DMS153 treated with DMSO at 0.1 percent for 48 hours (cell line): Measurements from ENCODE around the gene GSG1.

Source experiments
- DNase-seq: peaks from one replicate; lab custom pipeline; 2025; ENCODE audit not compliant: unreplicated experiment; lab: John Stamatoyannopoulos, UW

GSG1 gene

DNA sequence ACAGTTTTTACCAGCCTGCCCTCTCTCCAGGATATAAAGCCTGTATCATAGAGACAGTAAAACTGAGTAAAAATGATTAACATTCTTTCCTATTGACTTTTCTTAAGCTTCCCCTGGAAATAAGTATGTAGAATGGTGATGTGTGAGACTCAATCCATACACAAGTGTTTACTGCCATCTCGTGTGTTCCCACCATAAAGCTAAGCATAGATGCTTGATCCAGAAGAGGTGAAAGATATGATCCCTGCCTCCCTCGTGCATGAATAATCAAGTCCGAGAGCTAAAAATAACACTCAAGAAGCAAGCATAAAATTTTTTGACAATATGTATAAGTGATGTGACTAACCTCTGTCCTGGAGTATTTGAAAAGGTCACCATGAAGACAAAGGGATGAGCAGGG lies 16.9 kb upstream of the GSG1 start:
- no peak for DNase-seq

DNA sequence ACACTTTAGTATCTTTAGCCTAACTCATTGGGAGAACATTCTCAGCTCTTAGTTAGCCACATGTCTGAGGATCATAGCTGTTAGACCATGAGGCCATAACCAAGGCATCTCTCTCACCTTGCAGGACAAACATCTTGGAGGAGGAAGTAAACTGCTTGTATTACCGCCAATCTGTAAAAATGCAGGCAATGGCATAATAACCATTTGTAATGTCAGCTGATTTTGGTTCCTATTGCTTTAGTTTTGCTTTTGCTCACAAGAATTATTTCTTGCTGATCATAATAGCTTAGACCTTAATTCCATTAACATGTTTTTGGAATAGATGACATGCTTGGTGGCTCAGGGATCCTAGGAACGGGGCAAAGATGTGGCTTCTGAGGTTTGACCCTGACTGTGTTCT lies 16.4 kb upstream of the GSG1 start:
- DNase-seq = no peak

DNA sequence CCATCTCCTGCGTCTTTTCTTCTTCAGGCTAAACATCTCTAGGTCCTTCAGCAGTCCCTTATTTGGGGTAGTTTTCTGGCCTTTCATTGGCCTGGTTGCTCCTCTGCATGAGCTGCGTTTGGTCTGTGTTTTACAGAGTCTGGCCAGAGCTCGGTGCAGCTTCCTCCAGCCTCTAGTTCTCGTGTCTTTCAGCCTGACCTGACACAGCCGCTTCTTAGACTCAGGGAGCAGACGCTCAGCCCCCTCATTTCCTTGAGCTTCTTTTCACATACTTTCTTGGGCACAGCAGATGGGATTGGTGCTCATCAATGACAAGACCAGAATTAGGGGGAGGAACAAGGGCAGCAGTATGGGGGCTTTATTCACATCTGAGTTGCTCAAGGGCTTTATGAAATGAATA lies 13.6 kb upstream of the GSG1 start:
- no peak for DNase-seq

DNA sequence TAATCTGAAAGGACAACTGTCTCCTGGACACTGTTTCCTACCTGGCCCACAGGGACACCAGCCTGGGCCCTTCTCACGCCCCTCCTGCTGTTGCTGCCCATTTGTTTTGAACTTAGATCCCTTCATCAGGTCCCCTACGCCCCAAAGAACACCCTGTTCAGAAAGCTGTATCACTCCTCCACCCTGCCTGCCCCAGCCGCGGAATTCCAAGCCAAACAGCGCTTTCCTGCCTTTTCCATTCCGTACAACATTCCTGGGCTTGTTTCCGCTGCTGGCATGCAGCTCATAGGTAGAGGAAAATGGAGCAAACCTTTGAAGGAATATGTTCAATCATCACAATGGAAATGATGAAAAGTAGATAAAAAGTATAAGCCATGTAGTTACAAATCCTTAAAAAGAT lies 12.8 kb upstream of the GSG1 start:
- no peak for DNase-seq

DNA sequence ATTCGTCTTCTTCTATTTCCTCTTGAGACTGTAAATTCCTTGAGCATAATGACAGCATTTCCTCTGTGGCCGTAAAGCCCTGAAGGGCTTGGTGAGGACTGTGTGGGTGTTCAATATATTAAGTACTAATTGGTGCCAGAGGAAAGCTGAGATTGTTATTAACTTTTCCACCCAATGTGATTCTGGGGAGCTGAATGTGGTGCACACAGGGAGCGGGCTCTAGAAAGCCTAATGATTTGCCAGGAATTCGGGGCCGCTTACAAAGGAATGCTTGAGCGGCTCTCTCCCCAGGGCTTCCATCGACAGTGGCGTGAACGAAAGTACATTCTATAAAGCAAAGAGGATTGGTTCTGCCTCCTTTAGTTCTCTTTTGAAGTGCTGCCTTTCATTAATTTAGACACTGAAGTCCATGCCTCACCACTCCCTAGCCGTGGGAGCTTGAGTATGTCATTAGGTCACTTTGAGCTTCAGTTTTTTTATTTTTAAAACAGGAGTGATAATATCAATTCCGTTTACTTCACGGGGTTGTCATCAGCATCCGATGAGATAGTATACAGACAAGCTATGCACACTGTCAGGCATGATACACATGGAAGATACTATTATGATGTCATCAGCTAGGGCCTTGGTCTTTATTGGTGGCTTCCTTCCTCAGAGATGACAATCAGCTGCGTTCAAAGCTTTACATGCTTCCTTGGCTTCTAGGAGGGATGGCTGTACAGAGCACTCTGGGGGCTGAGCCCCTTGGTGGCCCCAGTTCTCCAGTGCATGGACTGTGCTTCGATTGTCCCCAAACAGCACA lies 11.0 kb upstream of the GSG1 start:
- no peak for DNase-seq

DNA sequence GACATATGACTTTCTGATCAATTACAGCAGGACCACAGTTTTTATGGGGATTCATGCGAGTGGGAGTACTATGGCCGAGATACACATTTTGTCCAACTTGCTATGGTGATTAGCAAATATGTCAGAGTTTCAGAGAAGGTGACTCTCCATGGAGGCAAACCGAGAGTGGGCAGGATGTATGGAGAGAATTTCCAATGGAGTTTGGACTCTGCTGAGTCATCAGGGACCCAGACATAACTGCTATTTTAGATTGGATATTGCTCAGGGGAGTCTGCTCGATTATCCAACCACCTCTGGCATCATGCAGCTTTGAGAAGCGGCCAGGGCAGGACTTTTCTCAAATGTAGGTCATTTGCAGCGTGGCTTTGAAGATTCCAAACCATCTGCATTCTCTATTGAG lies 9.5 kb upstream of the GSG1 start:
- DNase-seq = no peak

DNA sequence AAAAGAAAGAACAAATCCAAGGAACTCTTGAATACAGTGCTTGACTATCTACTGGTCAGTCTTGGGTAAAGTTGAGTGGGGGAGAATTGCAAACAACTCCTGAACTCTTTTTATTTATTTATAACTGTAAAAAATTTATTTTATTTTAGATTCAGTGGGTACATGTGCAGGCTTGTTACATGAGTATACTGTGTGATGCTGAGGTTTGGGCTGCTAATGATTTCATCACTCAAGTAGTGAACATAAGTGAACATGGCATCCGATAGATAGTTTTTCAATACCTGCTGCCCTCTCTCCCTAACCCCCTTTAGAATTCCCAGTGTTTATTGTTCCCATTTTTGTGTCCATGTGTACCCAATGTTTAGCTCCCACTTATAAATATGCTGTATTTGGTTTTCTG lies 3.2 kb upstream of the GSG1 start:
- DNase-seq = no peak

DNA sequence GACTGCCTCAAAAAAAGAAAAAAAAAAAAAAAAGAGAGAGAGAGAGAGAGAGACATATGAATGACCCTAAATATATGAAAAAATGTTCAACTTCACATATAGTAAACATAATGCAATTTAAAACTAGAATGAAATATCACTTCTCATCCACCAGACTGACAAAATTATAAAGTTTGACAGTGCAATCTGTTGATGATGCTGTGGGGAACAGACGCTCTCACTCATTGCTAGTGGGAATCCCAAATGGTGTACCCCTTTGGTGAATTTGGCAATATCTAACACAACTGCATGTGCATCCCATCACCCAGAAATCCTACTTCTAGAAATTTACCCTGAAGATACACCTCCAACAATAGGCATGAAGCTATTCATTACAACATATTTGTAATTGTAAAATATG lies 2.3 kb upstream of the GSG1 start:
- DNase-seq = no peak

DNA sequence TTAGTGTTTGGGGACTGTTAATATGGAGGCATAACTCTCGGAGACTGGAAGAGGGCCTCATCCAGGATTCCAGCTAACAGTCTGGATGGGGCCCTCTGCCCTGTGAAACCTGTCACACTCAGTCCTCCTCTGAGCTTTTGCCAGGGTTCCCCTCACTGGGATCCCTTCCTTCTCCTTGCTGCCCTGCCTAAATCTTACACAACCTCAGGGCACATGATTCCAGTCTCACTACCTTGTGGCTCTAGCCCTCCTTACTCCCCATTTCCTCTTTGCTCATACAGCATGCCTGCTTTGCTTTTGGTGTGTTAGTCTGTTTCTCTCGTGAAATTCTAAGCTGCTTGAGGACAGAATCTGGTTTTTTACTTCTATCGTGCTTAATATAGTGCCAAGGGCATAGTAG lies 942 bp upstream of the GSG1 start:
- no peak for DNase-seq

DNA sequence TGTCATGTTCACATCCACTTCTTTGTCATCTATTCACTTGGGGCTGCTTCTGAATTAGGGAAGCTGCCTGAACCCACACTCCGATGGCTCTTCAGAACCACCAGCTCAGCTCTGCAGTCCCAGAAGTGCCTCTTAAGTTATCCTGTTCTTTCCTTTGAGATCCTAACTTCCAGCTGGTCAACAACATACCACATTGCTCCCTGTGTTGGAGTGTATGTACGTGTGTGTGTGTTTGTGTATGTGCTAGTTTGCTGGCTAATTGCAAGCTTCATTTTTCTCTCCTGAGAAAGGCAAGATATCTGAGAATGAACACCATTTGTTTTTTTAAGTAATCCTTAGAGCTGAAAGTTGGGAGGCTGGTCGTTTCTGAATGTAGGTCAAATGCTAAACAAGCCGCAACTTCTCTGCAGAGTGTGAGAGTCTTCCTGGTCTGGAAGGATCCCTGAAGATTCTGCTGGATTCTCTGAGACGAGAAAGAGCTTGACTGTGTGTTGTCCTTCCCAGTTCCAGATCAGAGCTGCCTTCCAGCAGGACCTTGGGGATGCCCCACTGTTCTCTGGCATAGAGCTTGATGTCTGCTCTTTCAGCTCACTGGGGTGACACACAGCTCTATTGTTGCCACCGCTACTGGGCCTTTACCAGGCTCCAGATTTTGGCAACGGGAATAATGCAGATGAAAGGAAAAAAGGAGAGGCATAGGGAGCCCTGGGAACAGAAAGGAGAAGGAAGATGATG lies 839 bp downstream of the GSG1 start:
- DNase-seq = no peak

DNA sequence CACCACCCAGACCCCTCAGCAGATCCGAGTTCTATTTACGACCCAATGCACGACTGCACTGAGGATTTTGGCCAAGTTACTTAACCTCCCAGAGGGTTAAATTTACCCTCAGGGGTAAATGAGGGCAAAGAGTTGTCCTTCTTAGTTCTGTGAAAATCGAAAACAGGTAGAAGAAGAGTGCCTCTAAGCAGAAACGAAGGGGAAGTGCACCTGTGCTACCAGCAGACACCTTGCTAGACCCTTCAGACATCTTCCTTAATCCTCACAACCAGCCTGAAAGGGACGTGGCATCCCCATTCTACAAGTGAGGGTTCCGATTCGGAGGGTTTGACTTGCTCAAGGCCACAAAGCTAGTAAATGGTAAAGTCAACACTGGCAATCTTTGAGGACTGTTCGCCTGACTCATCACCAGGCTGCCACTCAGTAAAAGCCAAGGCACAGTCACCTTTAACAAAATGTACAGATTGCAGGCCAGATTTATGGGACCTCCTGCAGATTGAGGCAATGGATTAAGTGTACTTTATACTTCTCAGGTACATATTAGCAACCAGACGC lies 1.6 kb downstream of the GSG1 start:
- peak; percentile 40 for DNase-seq

DNA sequence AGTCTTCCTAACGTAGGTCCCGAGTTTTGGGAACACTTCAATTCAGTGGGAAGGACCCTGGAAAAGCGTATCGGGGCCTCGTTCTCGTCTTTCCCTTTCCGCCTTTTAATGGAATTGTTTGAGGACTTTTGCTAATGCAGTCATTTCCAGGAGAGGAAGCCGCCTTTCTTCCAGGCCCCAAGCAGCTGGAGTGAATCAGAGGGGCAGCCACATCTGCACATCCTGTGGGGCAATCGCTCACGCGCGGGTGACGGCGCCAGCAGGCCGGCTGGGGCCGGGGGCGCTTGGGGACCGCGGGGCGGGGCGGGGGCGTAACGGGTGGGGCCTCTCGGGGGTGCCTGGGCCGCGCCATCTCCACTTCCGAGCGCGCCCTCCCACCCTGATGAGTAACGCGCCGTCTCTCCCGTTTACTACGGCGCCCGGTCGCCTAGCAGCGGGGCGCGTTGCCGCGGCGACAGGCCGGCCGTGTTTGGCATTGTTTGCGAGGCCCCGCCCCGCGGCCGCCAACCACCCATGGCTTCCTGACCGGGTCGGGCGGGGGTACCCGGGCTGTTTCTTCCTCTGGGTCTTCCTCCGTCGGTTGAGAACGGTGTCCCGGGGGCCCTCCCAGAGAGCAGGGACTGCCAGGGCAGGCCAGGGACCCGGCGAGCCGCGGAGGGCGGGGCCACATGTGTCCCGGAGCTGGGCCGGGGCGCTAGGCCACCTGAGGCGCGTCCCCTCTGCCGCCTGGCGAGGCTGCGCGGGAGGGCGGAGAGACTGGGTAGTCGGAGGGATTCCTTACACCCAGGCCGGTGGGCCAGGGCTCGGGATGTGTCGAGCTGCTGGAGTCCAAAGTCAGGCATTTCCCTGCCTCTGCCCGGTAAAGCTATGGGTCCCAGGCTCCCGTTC lies 2.3 kb downstream of the GSG1 start:
- DNase-seq = peak; percentile 81

DNA sequence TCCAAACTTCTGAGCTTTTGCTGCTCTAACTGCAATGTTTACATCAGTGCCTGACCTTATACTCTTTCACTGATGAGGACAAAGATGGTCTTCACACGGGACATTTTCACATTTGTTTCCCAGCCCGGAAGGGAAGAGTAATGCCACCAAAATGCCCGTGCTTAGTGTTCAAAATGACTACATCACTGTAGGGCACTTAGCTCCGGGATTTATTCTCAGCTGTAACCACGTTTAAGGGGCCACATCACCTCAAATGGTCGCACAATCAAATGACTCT lies 2.9 kb downstream of the GSG1 start:
- DNase-seq = no peak

DNA sequence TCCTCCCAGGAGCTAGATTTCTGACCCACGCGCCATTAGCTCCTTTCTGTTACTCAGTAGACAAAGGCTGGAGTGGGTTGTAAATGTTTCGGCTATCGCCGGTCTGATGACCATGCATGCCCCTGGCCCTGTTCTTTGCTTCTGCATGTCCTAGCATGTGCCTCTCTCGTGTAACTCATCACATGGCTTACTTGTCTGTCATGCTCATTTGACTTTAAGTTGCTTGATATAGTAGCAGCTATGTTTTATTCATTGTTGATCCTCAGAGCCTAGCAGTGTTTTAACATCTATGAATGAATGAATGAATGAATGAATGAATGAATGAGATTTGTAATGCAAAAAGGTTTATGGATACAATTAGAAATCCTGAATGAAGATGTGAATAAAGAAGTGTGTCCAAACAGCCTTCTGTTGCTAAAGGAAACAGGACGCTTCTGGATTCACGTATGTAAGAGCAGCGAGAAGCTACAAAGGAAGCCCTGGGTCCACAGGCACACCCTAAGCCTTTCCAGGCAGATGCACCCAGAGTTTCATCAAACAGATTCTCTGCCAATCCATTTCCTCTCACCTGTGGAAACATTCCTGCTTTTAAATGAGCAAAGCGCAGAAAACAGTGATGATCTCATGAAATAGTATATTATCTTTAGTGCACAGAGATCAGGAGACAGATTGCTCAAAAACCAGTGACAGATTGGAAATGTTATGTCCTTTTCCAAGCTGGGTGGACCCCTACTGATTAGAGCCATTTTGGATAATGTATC lies 3.4 kb downstream of the GSG1 start:
- DNase-seq = no peak

DNA sequence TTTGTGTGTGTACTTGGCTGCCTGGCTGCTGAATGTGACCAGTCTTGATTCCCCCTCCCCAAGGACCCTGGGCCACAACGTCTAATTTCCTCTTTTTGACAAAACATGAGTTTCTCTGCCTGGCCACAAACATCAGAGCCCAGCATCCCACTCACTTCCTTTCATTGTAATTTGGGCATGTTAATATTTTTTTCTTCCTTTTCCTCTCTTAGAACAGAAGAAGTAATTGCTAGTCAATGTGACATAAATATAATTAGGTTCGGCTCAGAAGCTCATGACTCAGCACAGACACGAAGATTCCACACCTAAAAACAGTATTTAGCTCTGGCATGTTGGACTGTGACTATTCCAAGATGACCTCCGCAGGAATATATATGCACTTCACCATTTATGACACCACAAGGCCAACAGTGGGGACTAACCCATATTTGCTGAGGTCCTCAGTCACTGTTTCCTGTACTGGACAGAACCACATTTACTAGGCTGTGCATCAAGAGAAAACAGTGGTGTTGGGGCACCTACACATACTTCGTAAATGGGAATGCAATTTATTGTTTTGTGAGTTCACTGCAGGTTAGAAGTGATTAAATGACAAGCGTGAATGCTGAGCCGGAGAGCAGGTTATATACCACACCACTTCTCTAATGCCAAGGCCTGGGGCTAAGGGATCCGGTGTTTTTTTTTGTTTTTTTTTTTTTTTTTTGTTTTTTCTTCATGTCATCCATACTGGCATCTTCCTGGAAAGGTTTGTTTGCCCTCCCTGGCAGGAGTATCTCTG lies 4.2 kb downstream of the GSG1 start:
- no peak for DNase-seq

DNA sequence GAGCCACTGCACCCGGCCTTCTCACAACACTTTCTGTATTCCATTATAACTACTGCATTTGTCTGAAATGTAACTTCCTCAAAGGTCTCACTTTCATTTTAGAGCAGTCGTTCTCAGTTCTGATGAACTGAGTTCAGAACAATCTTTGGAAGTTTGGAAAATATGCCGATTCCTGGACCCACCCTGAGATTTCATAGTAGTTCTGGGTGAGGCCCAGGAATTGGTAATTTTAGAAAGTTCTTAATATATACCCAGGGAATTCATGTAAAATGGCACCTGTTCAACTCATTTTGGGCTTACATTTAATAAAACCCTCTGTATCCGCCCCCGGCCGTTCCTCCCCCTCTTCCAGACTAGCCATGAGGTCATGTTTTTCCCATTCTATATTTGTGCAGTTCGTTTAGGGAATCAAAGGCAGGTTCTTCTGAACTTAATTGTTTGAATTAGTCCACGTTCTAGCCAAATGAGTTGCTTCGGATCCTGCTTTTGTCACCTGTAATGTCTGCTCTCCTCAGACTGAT lies 5.9 kb downstream of the GSG1 start:
- no peak for DNase-seq

DNA sequence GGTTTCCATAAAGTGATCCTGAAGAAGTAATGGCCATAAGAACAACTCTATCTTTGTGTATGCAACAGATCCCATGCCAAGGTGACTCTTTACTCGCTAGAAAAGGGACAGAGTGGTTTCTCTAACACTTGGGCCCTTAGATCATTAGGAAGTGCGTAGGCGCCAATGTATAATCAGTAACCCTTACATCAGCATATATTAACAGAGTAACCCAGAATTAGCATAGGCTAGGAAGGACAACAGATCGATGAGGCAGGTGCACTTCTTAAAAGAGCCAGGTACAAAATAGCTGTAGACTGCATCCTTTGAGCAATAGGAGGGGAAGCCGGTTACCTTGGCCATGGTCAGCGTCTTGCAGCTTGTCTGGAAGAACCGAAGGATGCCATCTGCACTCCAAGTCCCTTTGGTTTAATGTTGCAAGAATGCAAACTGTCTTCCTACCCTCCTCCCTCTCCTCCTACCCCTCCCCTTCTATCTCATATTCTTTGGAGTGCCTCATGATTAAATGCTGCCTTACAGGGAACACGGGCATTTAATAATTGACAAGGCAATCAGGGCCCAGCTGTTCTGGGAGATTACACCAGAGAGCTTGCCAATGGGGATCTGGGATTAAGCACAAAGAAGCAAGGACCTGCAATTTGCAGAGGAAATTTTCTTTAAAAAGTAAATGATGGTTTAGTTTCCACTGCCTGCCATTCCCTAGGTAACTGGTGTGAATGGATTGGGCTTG lies 8.0 kb downstream of the GSG1 start:
- no peak for DNase-seq

DNA sequence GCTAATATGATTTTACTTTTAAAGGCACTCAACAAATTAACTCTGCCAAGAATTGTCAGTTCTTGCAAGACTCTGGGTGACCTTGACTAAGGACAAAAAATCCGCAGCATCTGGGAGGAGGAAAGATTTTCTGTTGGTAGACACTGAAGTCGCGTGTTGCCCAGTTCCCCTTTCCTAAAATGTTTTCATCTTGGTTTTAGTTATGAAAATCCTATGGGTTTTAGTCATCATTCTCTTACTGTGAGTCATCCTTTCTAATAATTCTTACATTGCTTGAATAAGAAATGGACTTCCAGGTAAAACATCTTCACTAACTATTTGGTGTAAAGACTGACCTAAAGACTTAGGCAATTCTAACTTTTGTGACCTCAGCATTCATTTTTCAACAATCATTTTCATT lies 9.1 kb downstream of the GSG1 start:
- DNase-seq = no peak

DNA sequence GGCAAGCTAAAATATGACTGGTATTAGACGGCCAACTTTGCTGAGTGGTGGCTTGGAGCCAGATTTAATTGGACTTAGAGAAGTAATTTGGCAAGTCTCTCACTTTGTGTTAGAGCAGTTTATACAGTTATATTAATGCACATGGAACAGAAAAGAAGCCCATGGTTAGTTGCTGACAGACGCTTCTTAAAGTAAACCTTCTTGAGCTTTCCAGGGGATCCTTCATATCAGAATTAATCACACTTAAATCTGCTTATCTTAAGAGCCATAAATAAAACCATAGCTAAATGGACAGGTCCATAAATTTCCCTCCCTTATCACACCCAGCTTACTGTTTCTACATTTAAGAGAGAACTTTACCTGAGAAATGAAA lies 9.6 kb downstream of the GSG1 start:
- DNase-seq = no peak
